Stimulated activated CD8-positive, alpha-beta memory T cell treated with anti-CD3 and anti-CD28 coated beads, Interleukin-7, amount 100 ng/mL, for 24 hours (primary cell): Measurements from ENCODE around the gene VGLL4.
"Not testable (repeated sequence)": the region's sequence is repeated elsewhere in the genome, so short reads cannot be mapped to it uniquely, and the experiment has no call there.

ENCODE experiments used
- DNase-seq: peaks from one replicate; pipeline ENCODE4 v3.0.0-alpha.2; 2020; ENCODE audit warnings: low read depth

Gene VGLL4

DNA sequence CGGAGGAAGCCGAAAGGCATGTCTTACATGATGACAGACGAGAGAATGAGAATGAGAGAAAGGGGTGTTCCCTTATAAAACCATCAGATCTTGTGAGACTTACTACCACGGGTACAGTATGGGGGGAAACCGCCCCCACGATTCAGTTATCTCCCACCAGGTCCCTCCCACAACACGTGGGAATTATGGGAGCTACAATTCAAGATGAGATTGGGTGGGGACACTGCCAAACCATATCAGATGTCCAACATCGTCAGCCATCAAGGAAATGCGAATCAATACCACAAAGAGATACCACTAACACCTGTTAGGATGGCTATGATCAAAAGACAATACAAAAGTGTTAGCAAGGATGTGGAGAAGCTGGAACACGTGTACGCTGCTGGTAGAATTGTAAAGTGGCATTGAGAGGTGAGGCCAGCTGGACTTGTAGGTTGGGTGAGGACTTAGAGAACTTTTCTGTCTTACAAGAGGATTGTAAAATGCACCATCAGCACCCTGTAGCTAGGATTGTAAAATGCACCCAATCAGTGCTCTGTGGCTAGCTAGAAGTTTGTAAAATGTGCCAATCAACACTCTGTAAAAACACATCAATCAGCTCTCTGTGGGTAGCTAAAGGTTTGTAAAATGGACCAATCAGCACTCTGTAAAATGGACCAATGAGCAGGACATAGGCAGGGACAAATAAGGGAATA, 37.5 kb downstream of the VGLL4 start:
- DNase-seq: no peak

DNA sequence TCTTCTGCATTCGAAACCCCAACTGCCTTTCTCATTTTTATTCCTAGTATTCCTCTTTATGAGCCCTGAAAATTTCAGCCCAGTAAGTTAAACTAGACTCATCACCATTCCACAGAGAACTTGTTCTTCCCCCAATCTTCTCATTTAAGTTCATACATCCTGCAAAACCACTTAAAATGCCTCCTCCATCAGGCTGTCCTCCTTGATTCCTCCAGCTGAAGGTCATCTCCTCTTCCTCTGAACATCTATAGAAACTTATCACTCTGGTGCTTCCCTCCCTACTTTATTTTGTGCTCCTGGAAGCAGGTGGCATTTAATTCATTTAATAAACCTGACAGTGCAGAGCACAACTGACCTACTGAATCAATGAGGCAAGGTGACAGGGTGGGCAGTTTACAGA, 38.3 kb downstream of the VGLL4 start:
- DNase-seq: no peak

DNA sequence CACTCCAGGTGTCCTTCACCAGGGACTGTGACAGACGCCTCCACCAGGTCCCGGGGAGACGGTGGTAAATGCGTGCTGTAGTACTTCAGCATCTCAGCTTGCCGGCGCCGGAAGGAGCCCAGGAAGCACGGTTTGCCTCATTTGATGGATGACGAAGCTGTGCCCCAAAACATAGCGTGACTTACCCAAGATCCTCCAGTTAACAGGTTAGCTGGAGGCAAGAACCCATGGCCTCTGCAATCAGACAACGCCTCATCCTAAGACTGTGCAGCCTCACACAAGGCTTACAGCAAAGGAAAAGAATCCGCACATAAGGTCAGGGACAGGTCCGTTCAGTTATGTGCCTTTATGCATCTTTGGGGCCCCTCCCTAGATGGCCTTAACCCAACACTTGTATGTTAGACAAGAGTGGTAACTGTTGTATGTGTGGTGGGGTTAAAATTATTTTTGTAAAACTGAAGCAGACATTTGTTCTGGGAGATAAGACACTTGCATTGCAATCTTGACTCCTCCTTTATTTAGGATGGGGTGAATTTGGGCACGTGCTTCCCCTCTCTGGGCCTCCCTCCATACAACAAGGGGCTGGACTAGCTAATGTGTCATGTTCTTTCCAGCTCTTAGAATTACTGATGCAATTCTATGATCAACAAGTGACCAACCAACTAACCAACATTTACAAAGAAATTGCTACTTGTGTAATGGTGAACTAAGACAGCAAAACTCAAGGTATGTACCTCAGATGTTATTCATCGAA, 39.4 kb downstream of the VGLL4 start:
- no peak for DNase-seq

DNA sequence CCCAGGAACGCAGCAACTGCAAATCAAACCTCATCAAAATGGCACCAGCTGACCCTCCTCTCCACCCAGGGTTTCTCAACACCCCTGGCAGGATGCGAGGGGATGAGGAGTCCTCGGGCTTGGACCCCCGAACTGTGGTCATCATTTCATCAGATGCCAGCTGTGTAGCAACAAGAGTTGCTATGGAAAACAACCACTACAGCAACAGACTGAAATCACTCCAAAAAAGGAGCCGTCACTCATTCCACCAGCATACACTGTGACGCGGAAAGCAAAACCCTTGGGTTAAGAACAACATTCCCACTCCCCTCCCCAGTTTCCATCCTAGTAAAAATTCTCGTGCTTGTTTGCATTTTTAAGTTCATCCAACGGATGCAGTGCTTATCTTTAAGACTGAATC, 40.1 kb downstream of the VGLL4 start:
- no peak for DNase-seq

DNA sequence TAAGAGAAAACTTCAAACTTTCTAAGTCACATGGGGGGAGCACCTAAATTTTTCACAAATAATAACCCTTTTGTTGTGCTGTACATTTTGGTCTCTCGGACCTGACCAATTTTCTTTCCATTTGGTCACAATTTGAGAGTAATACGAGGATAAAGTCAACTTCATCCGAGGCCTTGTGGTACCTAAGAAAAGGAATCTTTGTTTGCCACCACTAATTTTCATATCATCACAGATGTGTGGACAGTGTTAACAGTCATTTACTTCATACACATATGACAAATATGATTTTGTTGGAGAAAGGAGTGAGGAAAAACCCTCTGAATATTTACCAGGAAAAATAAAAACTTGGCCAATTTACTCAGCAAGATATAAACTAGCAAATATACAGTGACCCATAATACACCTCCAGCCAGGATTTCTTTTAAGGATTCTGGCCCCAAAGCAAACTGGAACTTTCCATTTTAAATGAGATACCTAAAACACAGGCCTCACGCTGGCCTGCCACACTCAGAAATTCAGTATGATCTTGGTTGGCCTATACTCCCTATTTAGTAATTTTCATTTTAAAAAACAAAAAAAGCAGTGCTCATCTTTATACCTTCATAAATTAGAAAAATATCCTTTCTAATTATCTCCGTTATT, 40.7 kb downstream of the VGLL4 start:
- DNase-seq: no peak

DNA sequence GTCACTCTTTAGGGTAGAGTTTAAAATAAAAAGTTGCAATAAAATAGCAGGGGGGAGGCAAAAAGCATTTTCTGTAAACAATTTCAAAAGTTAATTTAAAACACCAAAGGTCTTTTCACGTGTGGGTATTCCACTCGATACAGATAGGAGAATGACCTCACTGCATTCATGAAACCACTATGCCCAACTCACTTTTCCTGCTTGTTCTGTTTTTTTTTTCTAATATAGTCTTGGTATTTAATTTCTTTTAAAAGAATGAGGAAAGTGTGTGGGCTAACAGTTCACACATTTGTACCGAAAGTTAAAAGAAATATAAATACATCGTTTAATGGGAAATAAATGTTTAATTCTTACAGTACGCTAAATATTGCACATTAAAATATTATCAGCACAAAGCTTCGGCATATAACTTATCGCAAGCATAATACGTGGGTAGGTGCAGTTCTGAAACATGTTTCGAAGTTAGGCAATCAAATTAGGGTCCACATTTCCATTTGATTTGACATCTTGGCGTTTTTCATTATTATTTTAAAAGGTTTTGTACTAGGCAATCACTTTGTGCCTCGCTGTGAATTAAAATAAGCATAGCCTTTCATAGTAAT, 41.4 kb downstream of the VGLL4 start:
- DNase-seq: no peak

DNA sequence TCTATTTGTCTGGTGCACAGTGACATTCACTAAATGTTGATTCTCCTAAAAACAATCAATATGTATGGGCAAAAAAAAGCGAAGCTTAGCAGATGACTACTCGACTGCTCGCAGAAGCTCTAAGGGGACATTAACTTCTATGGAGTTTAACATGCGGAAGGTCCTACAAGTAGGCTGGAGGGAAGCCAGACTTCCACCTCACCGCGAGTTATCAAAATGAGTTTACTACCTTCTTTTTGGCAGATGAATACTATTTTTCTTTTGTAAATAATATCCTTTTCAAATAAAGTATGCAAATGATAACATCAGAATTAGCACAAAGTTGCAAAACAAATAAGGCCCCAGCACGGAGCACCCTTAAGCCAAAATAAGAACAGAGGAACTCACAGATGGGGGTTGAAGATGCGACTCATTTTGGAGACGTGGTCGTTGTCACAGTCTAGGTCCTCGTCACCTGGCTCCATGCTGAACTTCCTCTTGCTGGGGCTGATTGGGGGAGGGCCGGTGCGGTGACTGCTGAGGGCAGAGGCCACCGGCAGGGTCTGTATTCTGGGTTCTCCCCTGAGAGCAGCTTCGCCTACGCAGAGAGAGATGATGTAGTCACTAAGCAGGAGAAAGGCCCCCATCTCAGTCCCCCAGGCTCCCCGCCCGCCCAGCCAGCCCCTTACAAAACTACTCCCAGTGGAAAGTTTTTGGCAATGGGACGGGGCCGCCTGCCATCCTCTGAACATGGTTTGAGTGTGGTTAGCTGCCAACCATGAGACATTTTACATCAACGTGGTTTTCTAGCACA, 42.1 kb downstream of the VGLL4 start:
- DNase-seq: no peak

DNA sequence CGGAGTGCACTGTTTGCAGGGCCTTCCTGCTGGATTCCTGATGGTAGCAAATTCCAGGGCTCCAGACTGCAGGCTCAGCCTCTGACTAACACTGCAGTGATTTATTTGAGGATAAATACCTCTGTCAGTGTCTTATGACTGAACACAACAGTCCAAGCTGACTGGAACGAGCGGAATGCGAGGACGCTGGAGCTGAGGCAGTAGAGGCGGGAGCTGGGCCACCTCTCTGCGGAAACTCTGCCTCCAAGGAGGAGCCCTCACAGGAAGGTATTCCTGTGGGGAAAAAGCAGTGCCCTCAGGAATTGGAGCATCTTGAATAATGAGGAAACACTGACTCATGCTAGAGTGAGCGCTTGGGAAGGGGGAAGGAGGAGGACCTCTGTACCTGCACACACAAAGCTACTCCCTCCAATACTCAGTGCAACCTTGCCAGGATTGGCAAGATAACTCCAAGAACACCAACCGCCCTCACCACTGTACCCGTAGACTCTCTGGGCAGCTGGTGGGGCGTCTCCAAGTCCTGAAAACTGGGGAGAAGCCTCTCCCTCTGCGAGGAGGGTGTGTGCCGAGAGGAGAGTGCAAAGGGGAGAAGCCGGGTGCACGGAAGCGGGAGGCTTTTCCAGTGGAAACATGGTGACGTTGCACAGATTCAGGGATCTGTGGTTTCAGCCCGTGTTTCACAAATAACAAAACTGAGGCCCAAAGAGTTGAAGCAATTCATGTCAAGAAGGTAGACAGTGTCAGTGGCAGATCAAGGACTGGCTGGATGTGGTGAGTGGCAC, 43.0 kb downstream of the VGLL4 start:
- DNase-seq: no peak

DNA sequence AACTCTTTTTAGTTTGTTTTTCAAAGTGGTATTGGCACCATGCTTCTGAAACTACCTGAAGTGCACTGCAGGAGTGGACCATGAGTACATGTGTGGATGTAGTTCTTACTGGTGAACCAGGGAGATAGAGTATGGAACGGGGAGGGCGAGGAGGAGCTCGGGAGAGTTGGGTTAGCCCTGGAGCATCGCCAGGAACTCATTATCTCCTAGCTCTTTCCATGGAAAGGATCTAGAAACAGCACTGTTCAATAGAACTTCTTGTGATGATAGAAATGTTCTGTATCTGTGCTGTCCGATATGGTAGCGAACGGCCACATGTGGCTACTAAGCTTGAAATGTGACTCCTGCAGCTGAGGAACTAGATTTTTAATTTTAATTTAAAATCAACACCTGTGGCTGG, 47.3 kb downstream of the VGLL4 start:
- no peak for DNase-seq

DNA sequence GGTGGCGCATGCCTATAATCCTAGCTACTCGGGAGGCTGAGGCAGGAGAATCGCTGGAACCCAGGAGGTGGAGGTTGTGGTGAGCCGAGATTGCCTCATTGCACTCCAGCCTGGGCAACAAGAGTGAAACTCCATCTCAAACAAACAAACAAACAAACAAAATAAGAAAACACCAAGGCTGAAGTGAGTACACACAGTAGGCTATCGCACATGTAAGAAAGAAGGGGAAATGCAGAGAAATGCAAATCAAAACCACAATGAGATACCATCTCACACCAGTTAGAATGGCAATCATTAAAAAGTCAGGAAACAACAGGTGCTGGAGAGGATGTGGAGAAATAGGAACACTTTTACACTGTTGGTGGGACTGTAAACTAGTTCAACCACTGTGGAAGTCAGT, 48.7 kb downstream of the VGLL4 start:
- DNase-seq: not testable (repeated sequence)

DNA sequence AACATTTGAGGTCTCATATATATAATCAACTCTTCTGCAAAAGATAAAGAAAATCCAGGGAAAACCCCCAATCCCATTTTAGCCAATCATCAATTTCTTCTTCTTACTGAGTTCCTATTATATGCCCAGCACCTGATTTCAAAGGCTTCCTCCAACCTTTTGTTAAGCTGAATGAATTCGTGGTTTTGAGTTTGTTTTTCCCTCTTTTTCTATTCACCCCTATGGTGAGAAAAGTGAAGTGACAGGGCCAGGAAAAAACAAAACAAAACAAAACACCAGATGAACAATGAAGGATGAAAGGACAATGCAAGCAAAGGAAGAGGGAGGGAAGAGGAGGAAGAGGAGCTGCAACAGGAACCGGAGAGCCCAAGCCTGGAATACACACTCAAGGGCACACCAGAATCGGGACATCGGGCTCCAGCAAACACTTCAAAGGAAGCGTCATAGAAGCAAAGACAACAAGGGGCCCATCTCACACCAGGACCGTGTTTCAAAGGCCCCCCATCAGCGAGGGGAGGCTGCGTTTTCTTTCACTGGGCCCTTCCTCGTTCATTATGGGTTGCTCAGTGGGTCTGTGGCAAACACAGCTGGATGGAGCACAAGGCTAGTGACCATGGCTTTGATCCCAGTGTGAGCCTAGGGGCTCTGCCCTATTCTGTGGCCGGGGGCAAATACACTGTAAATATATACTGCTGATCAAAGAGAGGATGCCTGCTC, 50.2 kb downstream of the VGLL4 start:
- DNase-seq: no peak

DNA sequence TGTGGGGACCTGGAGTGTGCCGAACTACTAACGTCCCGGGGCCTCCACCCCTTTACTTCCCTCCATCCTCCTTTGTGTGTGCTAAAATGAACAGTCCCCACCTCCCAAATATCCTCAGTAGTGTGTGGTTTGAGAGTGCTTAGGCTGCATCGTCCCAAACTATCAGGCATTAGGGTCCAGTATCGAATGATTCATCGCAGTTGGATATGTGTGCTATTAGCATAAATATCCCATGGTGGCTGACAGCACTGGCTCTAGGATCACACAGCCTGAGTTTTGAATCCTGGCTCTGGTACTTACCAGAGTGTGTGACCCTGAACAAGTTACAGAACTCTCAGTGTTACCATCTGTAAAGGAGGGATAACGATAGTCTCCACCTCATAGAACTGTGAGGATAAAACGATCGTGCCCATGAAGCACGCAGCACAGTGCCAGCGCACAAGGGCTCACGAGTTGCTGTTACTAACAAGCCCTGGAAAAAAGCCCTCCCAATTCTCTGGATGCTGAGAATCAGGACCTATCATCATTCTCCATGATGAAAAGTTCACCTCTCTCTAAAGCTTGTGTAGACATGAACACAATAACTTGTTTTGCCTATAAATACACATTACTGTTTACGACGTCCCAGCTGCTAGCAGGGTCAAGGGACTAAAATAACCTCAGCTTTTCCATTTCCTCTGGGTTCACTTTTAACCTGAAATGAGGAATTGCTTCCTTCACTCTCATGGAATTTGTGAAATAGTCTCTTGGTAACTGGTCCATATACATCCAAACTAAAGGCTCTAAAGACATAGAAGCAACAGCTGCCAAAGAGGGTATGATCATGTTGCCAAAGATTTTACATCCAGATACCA, 51.0 kb downstream of the VGLL4 start:
- no peak for DNase-seq

DNA sequence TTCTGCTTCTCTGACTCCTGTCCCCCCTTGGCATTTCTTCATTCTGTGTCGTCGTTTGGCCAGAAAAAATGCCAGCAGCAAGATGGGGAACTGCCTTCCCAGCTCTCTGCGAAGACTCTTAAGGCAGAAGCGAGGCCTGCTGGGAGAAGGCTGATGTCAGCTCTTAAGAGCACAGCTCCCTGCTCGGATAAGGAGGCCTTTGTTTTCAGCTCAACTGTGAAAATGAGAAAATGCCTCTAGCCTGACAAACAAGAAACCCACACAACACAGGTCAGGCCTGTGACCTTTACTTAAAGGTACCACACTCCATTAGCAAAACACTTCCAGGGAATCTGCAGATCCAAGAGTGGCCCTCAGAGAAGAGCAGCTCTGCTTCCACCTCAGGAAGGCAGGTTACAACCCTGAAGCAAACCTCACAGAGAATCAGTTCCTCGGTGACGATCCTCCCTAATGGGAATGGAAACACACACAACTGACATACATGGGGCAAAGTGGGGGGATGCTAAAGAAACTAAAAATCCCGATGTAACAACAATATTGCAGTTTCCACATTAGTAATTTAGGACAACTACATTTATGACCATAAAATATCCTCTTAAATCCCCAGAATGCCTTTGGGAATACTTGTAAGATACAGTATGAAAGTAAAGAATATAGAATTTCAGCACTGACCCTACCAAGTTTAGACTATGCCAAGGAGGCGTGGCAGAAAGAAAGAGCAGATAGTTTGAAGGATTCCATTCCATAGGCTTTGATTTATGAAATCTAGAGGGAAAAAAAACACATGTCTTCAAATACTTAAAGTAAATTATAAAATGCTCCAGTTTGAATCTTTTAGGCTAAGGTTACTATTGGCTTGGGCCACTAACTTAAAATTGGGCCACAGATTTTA, 52.1 kb downstream of the VGLL4 start:
- DNase-seq: no peak

DNA sequence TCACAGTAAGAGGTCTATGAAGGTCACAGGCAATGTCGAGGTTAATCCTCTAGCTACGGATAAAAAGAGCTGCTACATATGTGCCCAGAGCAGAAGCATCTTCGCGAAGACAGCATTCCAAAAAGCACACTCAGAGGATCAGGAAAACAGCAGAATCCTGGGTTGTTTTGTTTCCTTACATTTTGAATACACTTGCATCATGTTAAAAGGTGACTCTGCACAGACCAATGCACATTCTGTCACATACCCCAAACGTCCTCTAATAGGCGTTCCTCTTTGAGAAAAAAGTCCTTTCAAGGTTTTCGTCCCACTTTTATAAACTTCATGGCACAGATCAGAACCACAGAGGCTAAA, 52.7 kb downstream of the VGLL4 start:
- DNase-seq: no peak

DNA sequence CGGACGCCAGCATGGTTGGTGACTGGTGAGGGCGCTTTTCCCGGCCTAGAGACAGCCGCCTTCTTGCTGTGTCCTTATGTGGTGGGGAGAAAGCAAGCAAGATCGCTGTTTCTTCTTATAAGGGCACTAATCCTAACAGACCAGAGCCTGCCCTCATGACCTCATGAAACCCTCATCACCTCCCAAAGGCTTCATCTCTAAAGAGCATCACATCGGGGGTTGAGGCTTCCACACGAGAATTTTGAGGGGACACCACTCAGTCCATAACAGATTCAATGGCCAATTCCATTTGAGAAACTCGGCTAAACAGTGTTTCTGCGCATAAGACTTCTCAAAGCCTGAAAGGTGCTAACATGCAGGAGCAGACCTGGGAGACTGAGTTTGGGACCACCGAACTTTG, 54.0 kb downstream of the VGLL4 start:
- DNase-seq: no peak

DNA sequence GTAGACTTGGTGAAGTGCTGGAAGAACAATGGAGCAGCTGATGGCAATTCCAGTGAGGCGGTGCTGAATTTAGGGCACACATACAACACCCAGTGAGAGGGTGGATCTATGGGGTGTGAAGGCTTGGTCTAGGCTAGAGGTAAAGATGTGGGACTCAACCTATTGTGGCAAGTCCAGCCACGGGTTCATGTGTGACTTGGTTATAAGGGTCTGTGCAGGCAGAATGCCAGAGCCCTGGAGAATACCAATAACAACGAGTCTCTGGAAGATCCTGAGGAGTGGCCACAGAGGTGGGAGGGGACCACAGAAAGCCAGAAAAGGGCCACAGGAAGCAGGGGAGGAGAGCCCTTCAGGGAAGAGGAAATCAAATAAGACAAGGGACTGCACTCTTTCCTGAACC, 55.0 kb downstream of the VGLL4 start:
- no peak for DNase-seq

DNA sequence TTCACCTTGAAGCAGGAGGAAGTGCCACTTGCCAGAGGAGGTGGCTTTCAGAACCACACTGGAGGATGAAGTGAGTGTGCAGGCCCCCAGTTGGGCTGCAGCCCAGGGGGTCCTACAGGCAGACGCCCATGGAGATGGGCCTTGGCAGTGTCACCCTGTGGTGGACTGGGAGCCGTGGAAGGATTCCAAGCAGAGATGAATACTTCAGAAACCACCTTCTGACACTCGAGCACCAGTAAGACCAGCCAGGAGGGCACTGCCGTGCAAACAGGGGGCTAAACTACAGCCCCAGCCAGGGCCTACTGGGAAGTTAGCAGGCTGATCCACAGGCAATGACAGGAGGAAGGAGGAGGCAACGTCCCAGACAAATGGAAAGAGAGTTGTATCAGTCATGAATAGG, 55.4 kb downstream of the VGLL4 start:
- no peak for DNase-seq

DNA sequence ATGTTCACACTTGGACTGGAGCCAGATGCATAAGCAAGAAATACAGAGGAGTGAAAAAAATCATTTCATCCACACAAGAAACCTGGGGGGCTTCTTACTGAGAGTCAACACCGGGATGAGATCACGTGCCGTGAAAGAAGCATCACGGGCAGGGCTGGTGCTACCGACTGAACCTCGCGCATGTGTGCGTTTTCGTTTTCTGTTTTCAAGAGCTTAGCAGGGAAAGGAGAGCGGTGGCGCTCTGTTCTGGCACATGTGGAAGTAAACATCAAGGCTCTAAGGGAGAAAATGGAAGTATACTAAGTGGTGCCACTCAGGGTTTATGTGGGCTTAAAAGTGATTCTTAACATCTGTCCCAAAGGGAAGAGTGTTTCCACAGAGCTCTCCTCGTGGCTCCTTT, 55.9 kb downstream of the VGLL4 start:
- no peak for DNase-seq

DNA sequence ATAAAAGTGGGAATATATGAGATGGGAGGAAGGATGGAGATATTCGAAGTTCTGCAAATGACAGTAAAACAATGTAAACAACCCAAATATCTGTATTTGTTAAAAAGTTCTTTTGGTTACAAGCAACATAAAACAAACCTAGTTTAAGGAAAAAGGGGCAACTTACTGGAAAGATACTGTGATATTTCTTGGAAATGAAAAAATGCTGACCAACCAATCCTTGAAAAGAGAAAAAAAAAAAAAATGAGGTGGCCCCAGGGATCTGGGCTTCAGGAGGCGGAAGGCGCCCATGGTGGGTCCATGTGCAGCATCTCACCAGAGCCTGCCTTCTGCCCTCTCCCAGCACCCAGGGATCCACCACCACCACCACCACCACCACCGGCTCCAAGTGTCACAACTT, 59.1 kb downstream of the VGLL4 start:
- no peak for DNase-seq
